Measurements from ENCODE around the gene C6orf89.
"Not testable (repeated sequence)": the region's sequence is repeated elsewhere in the genome, so short reads cannot be mapped to it uniquely, and the experiment has no call there.

C6orf89 gene

DNA sequence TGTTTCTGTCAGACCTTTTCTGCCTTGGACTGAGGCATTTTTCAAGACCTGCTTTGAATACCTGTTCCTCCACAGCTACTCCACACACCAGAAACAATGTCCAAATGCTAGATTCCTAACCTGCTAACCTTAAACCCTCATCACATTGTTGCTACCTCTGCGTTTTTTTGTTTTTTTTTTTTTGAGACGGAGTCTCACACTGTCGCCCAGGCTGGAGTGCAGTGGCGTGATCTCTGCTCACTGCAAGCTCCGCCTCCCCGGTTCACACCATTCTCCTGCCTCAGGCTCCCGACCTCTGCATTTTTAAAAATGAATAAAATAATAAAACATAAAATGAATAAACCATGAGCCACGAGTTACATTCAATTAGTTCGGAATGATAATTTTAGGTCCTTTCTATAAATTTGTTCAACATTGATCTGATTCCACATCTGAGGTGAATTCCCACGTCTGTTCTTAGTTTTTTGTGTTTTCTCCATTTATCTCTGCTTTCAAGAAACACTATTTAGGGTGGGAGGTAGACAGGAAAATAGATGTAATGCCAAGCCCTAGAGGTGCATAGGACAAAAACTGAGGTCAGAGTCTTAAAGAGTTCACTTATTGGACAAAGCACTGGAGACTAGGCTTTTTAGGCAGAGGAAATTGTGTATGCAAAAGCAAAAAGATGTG lies 1.3 kb downstream of the C6orf89 start:
- DNase-seq, result no peak

DNA sequence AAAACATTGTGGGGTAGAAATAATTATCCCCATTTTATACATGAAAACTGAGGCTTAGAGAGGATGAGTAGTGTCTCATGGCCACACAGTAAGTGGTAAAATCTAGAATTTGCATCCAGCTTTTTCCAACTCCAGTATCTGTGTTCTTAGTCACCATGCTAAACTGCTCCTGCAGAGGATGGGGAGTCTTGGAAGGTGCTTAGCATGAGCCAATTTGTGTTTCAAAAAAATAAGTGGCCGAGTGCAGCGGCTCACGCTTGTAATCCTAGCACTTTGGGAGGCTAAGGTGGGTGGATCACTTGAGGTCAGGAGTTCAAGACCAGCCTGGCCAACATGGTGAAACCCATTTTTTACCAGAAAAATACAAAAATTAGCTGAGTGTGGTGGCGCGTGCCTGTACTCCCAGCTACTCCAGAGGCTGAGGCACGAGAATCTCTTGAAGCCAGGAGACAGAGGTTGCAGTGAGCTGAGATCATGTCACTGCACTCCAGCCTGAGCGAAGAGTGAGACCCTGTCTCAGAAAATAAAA lies 2.4 kb downstream of the C6orf89 start:
- no peak for DNase-seq

DNA sequence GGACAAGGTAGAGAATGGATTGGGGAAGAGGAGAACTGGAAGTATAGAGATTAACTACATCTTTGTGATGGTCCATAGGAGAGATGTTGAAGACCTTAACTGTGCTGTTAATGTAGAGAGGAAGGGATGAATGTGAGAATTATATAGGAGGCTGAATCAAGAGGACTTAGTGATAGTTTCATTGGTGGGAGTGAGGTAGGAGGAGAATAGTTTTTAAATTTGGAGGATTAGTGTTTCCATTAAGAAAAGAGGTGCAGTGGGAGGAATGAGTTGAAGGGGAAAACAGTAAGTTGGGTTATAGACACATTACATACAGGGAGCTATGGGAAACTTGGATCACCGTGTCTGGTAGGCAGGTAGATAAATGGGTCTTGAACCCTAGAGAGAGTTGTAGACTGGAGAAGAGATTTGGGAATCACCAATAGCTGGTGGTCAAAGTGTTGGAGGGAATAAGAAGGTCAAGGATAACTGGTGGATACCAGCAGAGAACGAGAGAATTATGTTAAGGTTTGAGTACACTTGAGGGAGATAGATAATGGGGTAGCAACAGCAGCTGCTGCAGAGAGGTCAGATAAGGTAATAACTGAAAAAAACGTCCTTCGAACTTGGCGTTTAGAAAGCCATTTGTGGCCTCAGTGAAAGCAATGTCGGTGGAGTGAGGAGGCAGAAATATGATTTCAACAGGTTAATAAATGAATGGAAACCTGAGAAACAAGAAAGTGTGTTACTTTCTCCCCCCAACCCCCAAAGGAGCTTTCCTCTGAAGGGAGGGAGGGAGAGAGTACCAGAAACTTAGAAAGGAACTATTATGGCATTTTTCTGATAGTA lies 3.1 kb downstream of the C6orf89 start:
- DNase-seq, result no peak

- no peak for DNase-seq
Observed at GRCh38 chr6:36890112-36890663, 4.4 kb downstream of the C6orf89 start.

GRCh38 chr6:36891153-36891552 lies 5.4 kb downstream of the C6orf89 start:
- not testable (repeated sequence) for DNase-seq

GRCh38 chr6:36893976-36894932 lies 8.5 kb downstream of the C6orf89 start:
- DNase-seq, result no peak

- DNase-seq, result no peak
Observed at GRCh38 chr6:36897609-36898008, 11.9 kb downstream of the C6orf89 start.

DNA sequence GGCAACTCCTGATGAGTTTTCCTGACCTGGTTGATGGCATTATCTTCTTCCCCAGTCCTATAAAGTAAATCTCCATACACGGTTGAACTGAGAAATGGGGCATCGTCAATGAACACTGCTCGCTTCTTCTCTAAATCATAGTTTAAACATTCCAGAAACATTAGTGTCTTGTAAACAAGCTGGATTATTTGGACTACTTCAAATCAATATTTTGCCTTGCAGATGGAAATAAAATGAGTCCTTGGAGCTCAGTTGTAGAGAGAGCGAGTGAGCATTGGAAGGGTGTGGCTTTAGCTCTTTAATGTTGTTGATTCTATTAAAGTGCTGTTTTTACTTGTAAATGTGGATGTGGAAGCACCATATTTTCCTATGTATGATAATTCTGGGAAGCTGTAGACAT lies 18.4 kb downstream of the C6orf89 start:
- DNase-seq, result no peak

DNA sequence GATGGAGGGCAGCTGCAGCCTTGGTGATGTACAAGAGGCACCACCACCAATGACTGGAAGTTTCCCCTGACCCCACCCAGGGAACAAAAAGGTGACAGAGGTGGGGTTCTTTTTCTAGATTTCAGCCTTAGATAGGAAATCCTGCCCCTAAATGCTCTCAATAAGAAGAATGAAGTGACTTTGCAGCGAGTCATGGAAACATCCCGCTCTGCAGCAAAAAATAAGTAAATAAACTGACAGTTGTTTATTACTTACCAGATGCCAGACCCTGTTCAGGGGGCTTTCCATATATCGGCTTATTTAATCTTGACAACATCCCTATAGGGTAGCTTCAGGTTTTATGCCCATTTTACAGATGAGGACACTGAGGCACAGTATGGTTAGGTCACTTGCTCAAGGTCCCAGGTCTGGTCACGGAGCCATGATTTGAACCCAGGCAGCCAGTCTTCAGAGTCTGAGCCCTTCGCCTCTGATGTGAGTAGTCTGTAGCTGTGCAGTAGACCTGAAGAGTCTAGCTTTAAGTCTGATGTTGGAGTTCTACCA lies 19.2 kb downstream of the C6orf89 start:
- no peak for DNase-seq

GRCh38 chr6:36906539-36907325 lies 21.0 kb downstream of the C6orf89 start:
- DNase-seq, result no peak

GRCh38 chr6:36907781-36908180 lies 22.0 kb downstream of the C6orf89 start:
- no peak for DNase-seq

GRCh38 chr6:36908747-36909146 lies 23.0 kb downstream of the C6orf89 start:
- no peak for DNase-seq

- DNase-seq, result no peak
Observed at GRCh38 chr6:36912030-36912454, 26.3 kb downstream of the C6orf89 start.

GRCh38 chr6:36912586-36912985 lies 26.8 kb downstream of the C6orf89 start:
- DNase-seq, result no peak

- no peak for DNase-seq
Observed at GRCh38 chr6:36913082-36913481, 27.3 kb downstream of the C6orf89 start.

GRCh38 chr6:36914227-36914794 lies 28.6 kb downstream of the C6orf89 start:
- DNase-seq, result no peak

DNA sequence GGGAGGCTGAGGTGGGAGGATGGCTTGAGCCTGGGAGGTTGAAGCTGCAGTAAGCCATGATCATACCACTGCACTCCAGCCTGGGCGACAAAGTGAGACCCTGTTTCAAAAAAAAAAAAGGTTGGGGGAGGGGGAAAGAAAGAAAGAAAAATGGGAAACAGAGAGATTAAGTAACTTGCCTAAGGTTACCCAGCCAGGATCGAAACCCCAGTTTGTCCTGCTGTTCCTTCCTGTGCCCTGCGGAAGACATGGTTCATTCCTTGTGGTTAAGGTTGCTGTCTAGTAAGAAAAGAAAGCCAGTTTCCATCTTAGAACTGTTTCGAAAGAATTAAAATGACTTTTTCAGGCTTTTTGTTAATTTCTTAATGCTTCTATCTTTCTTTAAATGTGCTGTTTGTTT lies 29.8 kb downstream of the C6orf89 start:
- no peak for DNase-seq

DNA sequence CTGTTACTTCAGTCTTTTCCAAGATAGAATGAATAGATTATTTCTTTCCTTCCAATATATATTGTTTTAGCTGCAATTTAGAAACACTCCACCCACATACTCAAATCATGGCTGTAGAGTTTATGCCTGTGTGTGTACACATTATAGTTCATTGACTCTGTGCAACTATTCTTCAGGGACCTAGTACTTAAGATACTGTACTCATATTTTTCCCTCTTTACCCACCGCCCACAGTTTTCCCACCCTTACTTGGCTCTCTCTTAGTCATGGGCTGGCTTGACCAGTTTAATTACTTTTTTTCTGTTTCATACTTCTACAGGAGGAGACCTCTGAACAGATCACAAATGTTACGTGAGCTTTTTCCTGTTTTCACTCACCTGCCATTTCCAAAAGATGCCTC lies 30.4 kb downstream of the C6orf89 start:
- DNase-seq, result no peak

DNA sequence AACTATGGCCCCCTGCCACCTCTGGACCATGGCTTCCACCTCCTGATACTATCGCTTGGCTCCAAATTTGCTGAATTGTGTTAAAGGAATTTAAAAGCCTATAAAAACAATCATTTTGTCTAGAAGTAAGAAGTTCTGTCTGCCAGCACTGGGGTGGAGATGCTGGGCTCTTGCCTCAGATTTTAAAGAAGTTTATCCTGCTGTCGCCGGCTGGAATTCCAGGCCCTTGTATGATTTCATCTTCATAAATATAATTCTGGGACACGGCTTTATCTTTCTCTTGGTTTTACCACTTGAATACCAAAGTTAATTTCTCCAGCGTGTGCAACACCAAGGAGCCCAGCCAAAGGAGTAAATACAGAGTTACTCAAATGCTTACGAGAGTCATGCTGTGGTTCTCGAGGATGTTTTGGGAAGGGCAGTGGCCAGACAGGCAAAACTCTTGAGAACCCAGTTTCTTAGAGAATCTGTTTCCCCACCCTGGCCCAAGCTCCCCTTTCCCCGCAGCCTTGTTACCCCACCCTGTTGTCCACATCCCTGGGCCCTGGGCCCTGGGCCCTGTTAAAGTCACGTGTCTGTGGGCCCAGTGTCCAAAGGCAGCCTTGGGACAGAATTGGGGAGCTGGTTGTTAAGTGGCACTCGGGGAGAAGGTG lies 31.9 kb downstream of the C6orf89 start:
- no peak for DNase-seq

GRCh38 chr6:36920049-36920448 lies 34.3 kb downstream of the C6orf89 start:
- DNase-seq, result no peak

Measured in right kidney (tissue), 1 donor.